Activated CD4-positive, alpha-beta memory T cell treated with anti-CD3 and anti-CD28 coated beads for 36 hours (primary cell): Measurements from ENCODE around the gene RBBP8NL. TPM values are rescaled to one million over a fixed set of nuclear protein-coding genes. Genes with fewer than 3 reads are reported as not detected.

Experiments
- CTCF ChIA-PET: fragments of 350-600 bp; sonication (Branson Sonifier 250); formaldehyde crosslinking; loops from one replicate; lab custom pipeline; 2021; ENCODE audit warnings: antibody characterized with exemption, inconsistent platforms; lab: Charles Lee
- POLR2A ChIA-PET: fragments of 350-600 bp; sonication (Branson Sonifier 250); formaldehyde crosslinking; loops from one replicate; lab custom pipeline; 2021; ENCODE audit warnings: antibody characterized with exemption; lab: Charles Lee
- DNase-seq: peaks from one replicate; pipeline ENCODE4 v3.0.0-alpha.2; 2020
- H3K27ac Mint-ChIP-seq: one replicate; pipeline ENCODE4 v1.8.0; 2021; ENCODE audit warnings: mixed read lengths
- H3K27me3 Mint-ChIP-seq: one replicate; pipeline ENCODE4 v1.8.0; 2021; ENCODE audit warnings: mixed read lengths
- H3K36me3 Mint-ChIP-seq: one replicate; pipeline ENCODE4 v1.8.0; 2021; ENCODE audit warnings: mixed read lengths
- H3K4me1 Mint-ChIP-seq: one replicate; pipeline ENCODE4 v1.8.0; 2021; ENCODE audit warnings: low read depth, mixed read lengths
- H3K4me3 Mint-ChIP-seq: one replicate; pipeline ENCODE4 v1.8.0; 2021; ENCODE audit warnings: mild to moderate bottlenecking, mixed read lengths
- H3K9me3 Mint-ChIP-seq: one replicate; pipeline ENCODE4 v1.8.0; 2021; ENCODE audit warnings: mixed read lengths
- intact Hi-C: fragments of 100-400 bp; cut with micrococcal nuclease; formaldehyde crosslinking; loops from one replicate; pipeline ENCODE4 v1.15.1; 2023
- total RNA-seq, 2 experiments: library from RNA; stranded (reverse); gene quantifications; one replicate each; pipeline ENCODE4 v1.2.3, GENCODE V29; 2021

RBBP8NL gene
- total RNA-seq, 2 experiments from 2014 or later, result not detected

DNA sequence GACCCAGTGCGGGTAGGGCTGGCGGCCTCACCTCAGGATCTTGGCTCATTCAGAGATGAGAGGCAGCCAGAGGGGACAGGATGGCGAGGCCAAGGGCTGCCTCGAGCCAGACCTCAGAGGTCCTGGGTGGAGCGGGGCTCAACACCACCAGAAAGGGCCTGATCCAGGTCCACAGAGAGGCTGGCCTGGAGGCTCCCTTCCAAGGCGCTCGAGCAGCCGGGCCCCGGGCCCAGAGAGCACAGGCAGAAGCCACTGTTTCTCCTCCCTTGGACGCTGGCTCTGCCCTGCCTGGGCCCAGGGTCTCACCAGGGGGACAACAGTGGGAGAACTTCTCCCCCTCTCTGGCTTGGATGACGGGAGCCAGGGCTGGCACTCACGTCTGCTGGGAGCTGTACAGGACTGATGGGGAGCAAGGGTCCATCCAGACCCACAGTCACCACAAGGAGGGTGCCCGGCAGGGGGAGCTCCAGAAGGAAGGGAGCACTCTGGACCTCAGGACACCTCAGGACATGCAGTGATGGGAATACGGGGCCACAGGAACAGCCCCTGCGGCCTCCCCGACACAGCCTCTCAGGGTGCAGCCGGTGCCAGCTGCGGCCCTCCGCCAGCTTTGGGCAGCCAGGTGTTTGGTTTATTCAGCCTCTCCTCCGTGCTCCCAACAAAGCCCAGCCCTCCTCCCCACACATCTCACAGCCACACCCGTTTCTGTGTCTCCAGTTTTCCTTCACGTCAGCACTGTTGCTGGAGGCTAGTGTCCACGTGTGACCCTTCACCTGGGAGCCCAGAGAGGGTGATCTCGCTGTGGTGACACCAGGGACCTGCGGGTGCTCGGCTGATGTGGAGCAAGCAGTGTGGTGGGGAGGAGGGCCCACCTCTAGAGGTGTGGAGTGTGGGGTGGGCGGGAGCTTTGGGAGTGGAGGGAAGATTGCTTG is 31.8 kb downstream of the RBBP8NL start:
- Mint-ChIP-seq H3K27ac (no peak overlapping the region), H3K4me1 (no peaks in the 10 kb centered on the region), H3K4me3 (no peak overlapping the region), H3K36me3 (peaks cover 12% of the 10 kb centered on the region), H3K9me3 (no peaks in the 10 kb centered on the region), H3K27me3 (no peaks in the 10 kb centered on the region)
- ChIA-PET CTCF (no interaction called here), POLR2A (no interaction called here)
- DNase-seq, result no peak
- intact Hi-C loops, result no loop called here

DNA sequence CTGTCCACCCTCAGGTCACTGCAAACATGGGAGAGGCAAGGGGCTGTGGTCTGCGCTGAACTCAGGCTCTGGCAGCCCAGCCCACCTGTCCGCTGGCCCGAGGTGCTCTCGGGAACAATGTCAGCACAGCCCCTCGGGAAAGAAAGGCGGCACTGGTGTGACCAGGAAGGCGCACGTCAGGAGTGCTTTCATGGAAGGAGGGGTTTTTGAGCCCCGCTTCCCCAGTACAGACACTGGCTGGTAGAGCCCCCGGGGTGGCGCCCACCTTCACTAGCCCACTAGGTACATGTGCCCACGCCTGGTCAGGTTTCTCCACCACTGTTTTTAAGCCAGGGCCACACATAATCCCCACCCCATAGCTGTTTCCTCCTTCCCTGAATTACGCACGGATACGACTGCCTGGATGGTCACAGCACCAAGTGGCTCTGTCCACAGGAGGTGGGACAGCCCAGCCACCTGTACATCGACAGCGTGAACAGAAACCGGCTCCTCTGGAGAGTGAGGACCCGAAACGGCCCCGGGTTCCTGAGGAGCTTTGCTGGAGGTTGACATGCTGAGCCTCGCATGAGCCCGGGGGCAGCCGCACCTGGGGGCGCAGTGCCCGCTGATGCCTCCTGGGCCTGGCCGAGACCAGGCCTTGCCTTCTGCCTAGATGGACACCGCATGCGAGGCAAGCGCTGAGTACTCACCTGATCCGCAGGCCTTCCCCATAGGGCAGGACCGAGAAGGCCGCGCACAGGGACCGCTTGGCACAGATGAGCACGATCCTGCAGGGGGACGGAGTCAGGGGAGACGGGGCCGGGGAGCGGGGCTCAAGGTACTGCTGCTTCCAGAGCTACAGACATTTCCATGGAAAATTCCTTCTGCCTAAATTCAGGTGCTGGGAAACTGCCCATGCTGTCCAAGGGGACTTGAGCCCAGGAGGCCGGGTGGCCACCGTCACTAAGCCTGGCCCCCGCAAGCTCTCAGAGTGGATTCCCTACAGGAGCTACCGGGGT is 32.8 kb downstream of the RBBP8NL start:
- DNase-seq, result no peak
- H3K36me3 Mint-ChIP-seq, result peaks cover 19% of the 10 kb centered on the region
- ChIA-PET POLR2A (no interaction called here), CTCF (no interaction called here)
- no peaks in the 10 kb centered on the region for H3K9me3 Mint-ChIP-seq
- intact Hi-C loops, result no loop called here
- H3K27me3 Mint-ChIP-seq, result no peaks in the 10 kb centered on the region
- H3K4me1 Mint-ChIP-seq, result no peaks in the 10 kb centered on the region
- no peak overlapping the region for H3K4me3 Mint-ChIP-seq
- no peak overlapping the region for H3K27ac Mint-ChIP-seq

- no peak for DNase-seq
- no peak overlapping the region for H3K27ac Mint-ChIP-seq
- peaks cover 5% of the 10 kb centered on the region for H3K4me1 Mint-ChIP-seq
- peaks cover 27% of the 10 kb centered on the region for H3K36me3 Mint-ChIP-seq
- H3K4me3 Mint-ChIP-seq, result no peak overlapping the region
- intact Hi-C loops, result no loop called here
- POLR2A ChIA-PET, result no interaction called here
- H3K27me3 Mint-ChIP-seq, result no peaks in the 10 kb centered on the region
- H3K9me3 Mint-ChIP-seq, result no peaks in the 10 kb centered on the region
- CTCF ChIA-PET, result no interaction called here
These were observed 33.5 kb downstream of the RBBP8NL start for GRCh38 chr20:62393830-62394229.

DNA sequence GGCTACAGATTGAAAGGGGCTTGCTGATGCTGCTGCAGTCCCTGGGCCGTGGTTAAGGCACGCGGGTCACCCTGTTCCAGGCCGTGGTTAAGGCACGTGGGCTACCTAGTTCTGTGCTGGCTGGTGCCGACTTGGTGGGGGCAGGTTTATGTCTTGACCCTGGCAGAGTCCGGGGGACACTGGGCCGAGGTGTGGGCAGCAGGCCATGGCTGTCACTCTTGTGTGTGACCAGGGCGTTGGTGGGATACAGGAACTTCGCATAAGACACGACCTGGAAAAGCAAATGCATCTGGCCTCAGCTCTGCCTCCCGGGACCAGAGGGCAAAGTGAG is 34.0 kb downstream of the RBBP8NL start:
- Mint-ChIP-seq H3K4me3 (no peak overlapping the region), H3K9me3 (no peaks in the 10 kb centered on the region), H3K27ac (no peak overlapping the region), H3K36me3 (peaks cover 32% of the 10 kb centered on the region), H3K4me1 (peaks cover 11% of the 10 kb centered on the region), H3K27me3 (no peaks in the 10 kb centered on the region)
- ChIA-PET CTCF (no interaction called here), POLR2A (no interaction called here)
- no peak for DNase-seq
- intact Hi-C loops, result no loop called here

DNA sequence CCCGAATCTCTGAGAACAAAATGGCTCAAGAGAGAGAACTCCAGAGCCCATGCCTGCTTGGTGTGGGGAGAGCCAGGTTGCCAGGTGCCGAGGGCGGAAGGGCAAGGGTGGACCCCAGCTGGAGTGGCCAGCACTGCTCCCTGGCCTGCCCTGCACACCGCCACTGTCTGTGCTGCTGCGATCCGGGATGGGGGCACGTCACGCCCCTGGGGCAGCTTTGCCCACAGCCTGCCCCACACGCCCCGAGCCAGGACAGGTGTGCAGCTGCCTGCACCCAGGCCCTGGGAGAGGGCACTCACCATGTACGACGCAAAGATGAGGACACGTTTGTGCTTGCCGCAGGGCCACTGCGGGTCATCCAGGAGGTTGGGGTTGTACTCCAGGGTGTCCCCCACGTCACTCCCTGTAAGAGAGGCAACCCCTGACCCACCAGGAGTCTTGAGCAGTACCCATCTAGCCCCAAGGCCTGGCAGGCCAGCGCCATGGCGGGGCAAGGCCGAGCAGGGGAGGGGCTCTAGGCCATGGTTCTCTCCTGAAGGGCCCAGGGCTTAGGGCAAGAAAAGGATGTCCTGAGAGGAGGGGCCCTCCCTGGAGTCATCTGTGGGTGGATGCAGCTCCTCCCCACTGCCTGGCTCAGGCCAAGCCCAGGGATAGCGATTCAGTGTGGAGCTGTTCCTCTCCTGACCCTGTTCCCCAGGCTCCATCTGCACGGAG is 34.6 kb downstream of the RBBP8NL start:
- intact Hi-C loops, result no loop called here
- POLR2A ChIA-PET, result no interaction called here
- Mint-ChIP-seq H3K4me1 (peaks cover 16% of the 10 kb centered on the region), H3K27ac (no peak overlapping the region), H3K27me3 (no peaks in the 10 kb centered on the region), H3K36me3 (peaks cover 37% of the 10 kb centered on the region), H3K9me3 (no peaks in the 10 kb centered on the region), H3K4me3 (no peak overlapping the region)
- CTCF ChIA-PET, result no interaction called here
- no peak for DNase-seq

- no peak overlapping the region for H3K27ac Mint-ChIP-seq
These were observed 35.3 kb downstream of the RBBP8NL start for GRCh38 chr20:62392077-62392418.

GRCh38 chr20:62391165-62392076 is 35.9 kb downstream of the RBBP8NL start:
- no peak for DNase-seq
- Mint-ChIP-seq H3K27me3 (no peaks in the 10 kb centered on the region), H3K27ac (no peak overlapping the region), H3K4me3 (no peak overlapping the region), H3K36me3 (peaks cover 41% of the 10 kb centered on the region), H3K9me3 (no peaks in the 10 kb centered on the region), H3K4me1 (peaks cover 18% of the 10 kb centered on the region)
- ChIA-PET CTCF (interaction anchor here (1.8 kb wide), 1 partner anchor 9 kb away, joined by 7 read pairs; no protein-coding TSS in a partner anchor), POLR2A (interaction anchor here (0.9 to 1.6 kb wide), 3 partner anchors 14 to 265 kb away, joined by 3 to 4 read pairs (median 3); partner anchors contain the start of gene SLCO4A1)
- intact Hi-C loops, result no loop called here

More at GRCh38 chr20:62392077-62392418, 35.3 kb downstream of the RBBP8NL start:
- H3K9me3 Mint-ChIP-seq, result no peaks in the 10 kb centered on the region
- intact Hi-C loops, result no loop called here
- no peaks in the 10 kb centered on the region for H3K27me3 Mint-ChIP-seq
- DNase-seq, result no peak
- H3K36me3 Mint-ChIP-seq, result peaks cover 38% of the 10 kb centered on the region
- CTCF ChIA-PET, result interaction anchor here (1.8 kb wide), 1 partner anchor 9 kb away, joined by 7 read pairs; no protein-coding TSS in a partner anchor
- H3K4me3 Mint-ChIP-seq, result no peak overlapping the region
- POLR2A ChIA-PET, result no interaction called here
- H3K4me1 Mint-ChIP-seq, result peaks cover 18% of the 10 kb centered on the region

- H3K4me1 Mint-ChIP-seq, result peaks cover 21% of the 10 kb centered on the region
- H3K9me3 Mint-ChIP-seq, result no peaks in the 10 kb centered on the region
- no peaks in the 10 kb centered on the region for H3K27me3 Mint-ChIP-seq
- H3K27ac Mint-ChIP-seq, result peak overlapping the region; percentile 45
- DNase-seq, result no peak
- H3K4me3 Mint-ChIP-seq, result no peak overlapping the region
- H3K36me3 Mint-ChIP-seq, result peaks cover 41% of the 10 kb centered on the region
- intact Hi-C loops, result no loop called here
- ChIA-PET POLR2A (interaction anchor here (0.9 to 1.6 kb wide), 3 partner anchors 15 to 264 kb away, joined by 3 to 4 read pairs (median 3); partner anchors contain the start of gene SLCO4A1), CTCF (interaction anchor here (1.8 kb wide), 1 partner anchor 8 kb away, joined by 7 read pairs; no protein-coding TSS in a partner anchor)
These were observed 36.8 kb downstream of the RBBP8NL start for GRCh38 chr20:62390317-62391164.

GRCh38 chr20:62389601-62390087 is 37.7 kb downstream of the RBBP8NL start:
- peaks cover 41% of the 10 kb centered on the region for H3K36me3 Mint-ChIP-seq
- intact Hi-C loops, result loop anchor here (5.0 kb wide), 2 partner anchors 152 to 247 kb away; partner anchors contain the start of genes OSBPL2, PSMA7 and SS18L1
- POLR2A ChIA-PET, result no interaction called here
- H3K27ac Mint-ChIP-seq, result no peak overlapping the region
- H3K9me3 Mint-ChIP-seq, result no peaks in the 10 kb centered on the region
- DNase-seq, result no peak
- peaks cover 29% of the 10 kb centered on the region for H3K4me1 Mint-ChIP-seq
- CTCF ChIA-PET, result interaction anchor here (0.6 kb wide), 1 partner anchor 21 kb away, joined by 3 read pairs; no protein-coding TSS in a partner anchor
- H3K4me3 Mint-ChIP-seq, result no peak overlapping the region
- no peaks in the 10 kb centered on the region for H3K27me3 Mint-ChIP-seq
